Myometrial cell (primary cell): Measurements from ENCODE around the gene PUM1. TPM values are rescaled to one million over a fixed set of nuclear protein-coding genes. Genes with fewer than 3 reads are reported as not detected.

Source experiments
- total RNA-seq: library from RNA; depleted of rRNA; stranded (reverse); fragments of >200 nt; gene quantifications from 2 replicates; pipeline ENCODE4 v1.2.3, GENCODE V29; 2015

Gene PUM1, protein sequence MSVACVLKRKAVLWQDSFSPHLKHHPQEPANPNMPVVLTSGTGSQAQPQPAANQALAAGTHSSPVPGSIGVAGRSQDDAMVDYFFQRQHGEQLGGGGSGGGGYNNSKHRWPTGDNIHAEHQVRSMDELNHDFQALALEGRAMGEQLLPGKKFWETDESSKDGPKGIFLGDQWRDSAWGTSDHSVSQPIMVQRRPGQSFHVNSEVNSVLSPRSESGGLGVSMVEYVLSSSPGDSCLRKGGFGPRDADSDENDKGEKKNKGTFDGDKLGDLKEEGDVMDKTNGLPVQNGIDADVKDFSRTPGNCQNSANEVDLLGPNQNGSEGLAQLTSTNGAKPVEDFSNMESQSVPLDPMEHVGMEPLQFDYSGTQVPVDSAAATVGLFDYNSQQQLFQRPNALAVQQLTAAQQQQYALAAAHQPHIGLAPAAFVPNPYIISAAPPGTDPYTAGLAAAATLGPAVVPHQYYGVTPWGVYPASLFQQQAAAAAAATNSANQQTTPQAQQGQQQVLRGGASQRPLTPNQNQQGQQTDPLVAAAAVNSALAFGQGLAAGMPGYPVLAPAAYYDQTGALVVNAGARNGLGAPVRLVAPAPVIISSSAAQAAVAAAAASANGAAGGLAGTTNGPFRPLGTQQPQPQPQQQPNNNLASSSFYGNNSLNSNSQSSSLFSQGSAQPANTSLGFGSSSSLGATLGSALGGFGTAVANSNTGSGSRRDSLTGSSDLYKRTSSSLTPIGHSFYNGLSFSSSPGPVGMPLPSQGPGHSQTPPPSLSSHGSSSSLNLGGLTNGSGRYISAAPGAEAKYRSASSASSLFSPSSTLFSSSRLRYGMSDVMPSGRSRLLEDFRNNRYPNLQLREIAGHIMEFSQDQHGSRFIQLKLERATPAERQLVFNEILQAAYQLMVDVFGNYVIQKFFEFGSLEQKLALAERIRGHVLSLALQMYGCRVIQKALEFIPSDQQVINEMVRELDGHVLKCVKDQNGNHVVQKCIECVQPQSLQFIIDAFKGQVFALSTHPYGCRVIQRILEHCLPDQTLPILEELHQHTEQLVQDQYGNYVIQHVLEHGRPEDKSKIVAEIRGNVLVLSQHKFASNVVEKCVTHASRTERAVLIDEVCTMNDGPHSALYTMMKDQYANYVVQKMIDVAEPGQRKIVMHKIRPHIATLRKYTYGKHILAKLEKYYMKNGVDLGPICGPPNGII
- 44.7 and 55.6 TPM in 2 replicates for total RNA-seq

DNA sequence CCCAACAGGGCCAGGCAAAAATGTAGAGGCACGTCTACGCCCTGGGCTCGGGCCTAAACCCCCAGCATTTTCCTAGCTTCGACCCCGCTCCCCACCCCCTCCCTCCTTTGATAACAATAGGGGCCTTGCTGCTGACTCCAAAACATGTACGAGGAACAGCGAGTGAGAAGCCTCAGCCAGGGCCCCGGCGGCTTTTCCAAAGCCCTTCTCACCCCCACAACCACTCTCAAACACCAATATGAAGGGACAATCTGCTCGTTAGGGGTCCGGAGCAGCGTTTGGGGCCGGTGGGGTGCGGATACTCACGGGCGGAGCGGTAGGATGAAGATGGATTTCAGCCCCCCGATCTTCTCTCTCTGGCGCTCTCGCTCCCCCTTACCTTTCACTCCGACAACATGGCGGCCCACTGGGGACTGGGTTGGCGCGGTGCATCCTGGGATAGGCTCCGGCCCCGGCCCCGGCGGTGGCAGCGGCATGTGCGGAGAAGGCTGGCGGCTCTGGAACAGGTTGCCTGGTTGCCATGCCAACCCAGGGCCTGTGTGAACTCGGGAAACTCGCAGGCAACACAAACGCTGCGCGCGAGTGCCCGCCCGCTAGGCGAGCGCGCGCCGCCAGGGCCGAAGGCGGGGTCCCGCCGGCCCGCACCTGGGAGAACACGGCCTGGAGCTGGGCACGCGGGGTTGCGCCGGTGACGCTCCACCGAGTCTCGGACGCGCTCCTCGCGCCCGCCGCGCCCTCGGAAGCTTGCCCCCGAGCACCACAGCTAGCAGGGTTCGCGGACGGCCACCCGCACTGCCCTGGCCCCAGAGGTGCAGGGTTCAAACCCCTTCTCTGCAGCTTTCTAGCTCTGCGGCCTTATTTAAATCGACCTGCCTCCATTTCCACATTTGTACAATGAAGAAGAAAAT lies at the start of gene PUM1:
Gene PUM1, minus strand, starts transcription at position 408 of the 908 bp plus-strand sequence. CDS start 6,151 bp downstream, outside the sequence.

DNA sequence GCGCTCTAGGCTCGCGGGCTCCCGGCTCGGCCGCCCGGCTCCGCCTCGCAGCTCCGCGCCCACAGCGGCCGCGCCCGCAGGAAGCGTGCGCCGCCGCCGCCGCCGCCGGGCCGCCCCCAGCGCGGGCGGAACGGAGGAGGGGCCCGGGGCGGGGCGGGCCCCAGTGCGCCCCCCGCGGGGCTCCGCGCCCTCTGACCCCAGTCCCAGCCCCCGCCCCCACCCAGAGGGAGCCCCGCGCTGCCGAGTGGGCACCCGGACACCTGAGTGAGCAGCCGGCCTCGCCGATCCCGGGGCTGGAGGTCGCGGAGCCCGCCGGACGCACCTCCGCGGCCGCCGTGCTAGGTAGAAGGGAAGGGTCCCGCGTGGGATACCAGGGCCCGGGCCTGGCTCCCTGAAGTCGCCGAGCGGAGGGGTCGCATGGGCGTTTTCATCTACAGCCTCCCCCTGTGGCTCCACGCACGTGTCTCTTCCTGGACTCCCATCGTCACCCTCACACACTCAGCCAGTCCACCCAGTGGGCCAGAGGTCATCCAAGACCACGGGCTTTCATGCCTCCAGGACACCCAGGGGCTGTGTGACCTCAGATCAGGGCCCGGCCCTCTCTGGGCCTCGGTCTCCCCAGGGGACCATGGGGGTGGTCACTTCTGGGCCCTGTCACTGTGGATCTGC lies 156.7 kb downstream of the PUM1 start, which contains the start of gene SDC3:
Gene SDC3, minus strand, starts transcription at position 63 of the 669 bp plus-strand sequence. CDS start 172 bp downstream, outside the sequence.

Other genes starting within 250 kb of the PUM1 start
- gene SDC3, start 157.0 kb downstream of the PUM1 start, total RNA-seq: 21.9 and 23.2 TPM in 2 replicates
- gene NKAIN1, start 174.2 kb upstream of the PUM1 start, total RNA-seq: not detected in 2 replicates
- gene SNRNP40, start 231.1 kb upstream of the PUM1 start, total RNA-seq: 86.3 and 106 TPM in 2 replicates
- 40.6 and 48.4 TPM in 2 replicates for gene ZCCHC17, start 231.3 kb upstream of the PUM1 start, total RNA-seq